GM12872 (cell line): ENCODE measurements around the gene RIOK3.

Experiments
- TF ChIP-seq, protein P1 (sequence below): IDR thresholded peaks from 3 replicates; pipeline ENCODE4 v1.5.1; 2011; ENCODE audit warnings: low read depth, mild to moderate bottlenecking, low read length, moderate library complexity; ENCODE audit not compliant: insufficient read depth

The RIOK3 gene

DNA sequence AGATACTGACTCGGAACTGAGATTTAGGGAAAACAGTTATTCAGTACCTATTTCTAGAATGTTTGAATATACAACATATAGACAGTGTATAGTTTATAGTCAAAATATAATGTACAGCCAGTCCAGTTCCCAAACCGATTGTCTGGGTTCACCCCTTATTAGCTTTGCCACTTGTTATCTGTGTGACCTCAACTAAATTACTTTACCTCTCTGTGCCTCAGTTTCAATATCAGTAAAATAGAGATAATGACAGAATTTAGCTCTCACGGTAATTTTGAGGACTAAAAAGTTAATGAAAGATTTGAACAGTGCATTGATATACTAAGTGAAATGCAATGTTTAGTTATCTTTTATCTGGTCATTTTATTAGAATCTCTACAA, 750 bp upstream of the RIOK3 start:
- TF ChIP-seq, protein P1, sequence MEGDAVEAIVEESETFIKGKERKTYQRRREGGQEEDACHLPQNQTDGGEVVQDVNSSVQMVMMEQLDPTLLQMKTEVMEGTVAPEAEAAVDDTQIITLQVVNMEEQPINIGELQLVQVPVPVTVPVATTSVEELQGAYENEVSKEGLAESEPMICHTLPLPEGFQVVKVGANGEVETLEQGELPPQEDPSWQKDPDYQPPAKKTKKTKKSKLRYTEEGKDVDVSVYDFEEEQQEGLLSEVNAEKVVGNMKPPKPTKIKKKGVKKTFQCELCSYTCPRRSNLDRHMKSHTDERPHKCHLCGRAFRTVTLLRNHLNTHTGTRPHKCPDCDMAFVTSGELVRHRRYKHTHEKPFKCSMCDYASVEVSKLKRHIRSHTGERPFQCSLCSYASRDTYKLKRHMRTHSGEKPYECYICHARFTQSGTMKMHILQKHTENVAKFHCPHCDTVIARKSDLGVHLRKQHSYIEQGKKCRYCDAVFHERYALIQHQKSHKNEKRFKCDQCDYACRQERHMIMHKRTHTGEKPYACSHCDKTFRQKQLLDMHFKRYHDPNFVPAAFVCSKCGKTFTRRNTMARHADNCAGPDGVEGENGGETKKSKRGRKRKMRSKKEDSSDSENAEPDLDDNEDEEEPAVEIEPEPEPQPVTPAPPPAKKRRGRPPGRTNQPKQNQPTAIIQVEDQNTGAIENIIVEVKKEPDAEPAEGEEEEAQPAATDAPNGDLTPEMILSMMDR = no peak

DNA sequence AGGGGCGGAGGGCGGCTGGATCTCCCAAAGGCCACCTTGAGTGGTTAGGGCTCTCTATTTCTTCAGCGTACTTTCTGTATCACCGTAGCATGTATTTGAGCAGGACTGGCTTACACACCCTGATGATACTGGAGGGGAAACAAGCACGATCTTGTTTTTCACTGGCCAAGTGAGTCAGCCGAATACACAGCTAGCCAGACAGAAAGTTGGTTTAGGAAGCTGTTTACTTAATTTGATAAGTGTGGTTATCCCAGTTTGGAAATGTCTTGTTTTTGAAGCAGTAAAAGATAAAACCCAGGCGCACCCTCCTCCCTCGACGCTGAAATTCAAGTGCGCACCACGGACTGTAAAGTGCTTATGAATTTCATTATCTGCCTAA, 582 bp downstream of the RIOK3 start:
- TF ChIP-seq, protein P1 = no peak

DNA sequence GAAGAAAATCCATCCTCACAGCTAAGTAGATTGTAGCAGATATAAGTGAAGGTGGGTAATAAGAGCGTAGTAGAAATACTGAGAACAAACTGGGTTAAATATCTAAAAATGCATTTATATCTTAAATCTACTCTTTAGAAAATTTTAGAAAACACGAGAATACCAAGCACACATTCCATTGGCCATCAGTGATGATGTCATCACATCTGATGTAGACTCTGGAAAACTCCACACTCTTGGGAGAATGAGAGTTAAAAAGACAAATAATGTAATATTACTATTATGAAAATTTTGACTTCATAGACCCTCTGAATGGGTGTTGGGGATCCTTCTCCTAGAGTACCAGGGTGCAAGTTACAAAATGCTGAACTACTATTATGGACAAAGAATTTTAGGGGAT, 3.7 kb downstream of the RIOK3 start:
- TF ChIP-seq, protein P1 = no peak

DNA sequence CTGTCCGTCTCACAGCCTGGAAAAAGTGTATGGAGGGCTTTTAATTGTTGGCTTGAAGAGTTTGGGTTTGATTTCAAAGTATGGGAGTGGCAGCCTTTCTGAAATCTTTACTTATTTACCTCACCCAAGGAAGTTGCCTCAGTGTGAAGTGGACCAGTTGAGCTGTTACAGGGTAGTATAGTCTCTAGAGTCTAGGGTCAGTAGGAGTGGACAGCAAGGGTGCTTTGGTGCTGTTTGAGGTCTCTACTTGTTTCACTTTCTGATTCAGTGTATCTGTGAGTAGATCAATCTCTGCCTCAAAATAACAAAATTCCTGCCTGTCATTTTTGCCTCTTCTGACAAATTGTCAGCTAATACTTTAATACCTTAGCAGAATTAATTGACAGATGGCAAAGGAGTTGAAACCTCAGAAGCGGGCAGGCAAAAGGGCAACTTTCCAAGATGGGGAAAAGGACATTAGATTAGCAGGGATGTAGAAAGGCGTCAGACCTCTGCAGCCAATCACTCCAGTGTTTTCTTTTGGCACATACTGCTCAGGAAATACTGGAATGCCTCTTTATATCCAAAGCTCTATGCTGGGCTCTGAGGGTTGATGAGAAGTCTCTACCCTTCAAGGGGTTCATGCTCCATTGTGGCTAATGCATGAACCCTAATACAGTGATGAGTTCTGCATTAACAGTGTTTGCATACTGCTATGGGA, 5.9 kb downstream of the RIOK3 start:
- TF ChIP-seq, protein P1 = no peak

DNA sequence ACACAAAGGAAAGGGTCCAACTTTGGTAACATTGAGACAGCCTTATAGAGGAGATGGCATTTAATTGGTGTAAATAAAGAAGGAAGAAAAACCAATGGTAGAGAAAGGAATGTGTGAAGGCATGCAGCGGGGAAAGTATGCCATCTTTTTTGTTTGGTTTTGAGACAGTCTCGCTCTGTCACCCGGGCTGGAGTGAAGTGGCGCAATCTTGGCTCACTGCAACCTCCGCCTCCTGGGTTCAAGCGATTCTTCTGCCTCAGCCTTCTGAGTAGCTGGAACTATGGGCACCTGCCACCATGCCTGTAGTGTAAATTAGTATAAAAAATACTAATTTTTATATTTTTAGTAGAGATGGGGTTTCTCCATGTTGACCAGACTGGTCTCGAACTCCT, 6.4 kb downstream of the RIOK3 start:
- TF ChIP-seq, protein P1 = no peak

DNA sequence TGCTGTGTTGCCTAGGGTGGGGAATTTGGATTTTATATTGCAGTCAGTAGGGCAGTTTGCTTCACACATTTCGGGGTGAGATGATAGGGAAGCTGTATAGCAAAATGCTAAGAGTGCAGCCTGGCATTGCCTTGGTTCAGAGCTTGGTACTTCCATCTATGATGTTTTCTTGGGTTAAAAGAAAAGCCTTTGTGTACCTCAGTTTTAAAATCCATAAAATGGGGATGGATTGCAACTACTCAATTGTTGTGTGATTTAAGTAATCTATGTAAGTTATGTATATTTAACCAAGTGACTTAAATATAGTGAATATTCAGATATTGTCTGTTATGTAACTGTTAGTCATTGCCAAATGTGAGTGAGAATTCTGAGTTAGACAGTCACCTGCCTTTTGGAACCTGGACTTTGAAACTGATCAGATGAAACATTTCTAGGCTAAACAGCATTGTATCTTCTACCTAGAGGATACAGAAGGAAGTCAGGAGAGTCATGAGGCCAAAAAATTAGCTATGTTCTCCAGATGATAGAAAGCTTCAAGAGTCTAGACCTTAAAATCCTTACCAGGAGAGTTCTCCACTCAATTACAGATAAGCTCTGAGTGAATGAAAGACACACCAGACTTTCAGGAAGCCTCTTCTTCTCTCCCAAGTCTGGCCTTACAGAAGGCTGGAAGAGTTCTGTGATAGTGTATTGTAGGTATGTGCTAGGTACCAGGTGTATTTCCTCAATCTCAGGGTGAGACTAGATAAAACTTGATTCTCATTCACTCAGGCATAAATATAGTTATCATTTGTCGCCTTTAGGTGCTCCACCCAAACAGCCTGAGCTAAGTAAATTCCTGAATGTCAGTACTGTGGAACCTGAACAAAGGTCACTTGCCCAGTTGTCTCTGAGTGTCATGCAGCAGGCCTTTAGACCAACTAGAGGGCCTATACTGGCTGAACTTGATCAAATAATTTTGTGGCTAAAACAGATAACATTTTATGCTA, 7.5 kb downstream of the RIOK3 start:
- TF ChIP-seq, protein P1 = no peak

DNA sequence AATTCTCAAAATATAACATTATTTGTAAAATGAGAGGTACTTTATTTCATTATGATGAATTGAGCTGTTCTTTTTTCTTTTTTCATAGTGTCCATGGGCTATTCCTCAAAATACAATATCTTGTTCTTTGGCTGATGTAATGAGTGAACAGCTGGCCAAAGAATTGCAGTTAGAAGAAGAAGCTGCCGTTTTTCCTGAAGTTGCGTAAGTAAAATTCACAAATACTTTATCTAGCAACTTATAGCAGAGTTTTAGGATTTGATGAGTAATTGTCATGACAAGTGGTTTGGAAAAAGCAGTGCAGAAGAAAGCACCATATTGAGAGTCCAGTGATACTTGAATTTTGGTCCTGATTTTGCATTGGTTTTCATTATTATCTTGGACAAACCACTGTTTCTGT, 9.8 kb downstream of the RIOK3 start:
- TF ChIP-seq, protein P1 = no peak
